SIG-M5 (cell line): ENCODE data around the gene KCNMA1.
"Not testable (repeated sequence)": the region's sequence is repeated elsewhere in the genome, so short reads cannot be mapped to it uniquely, and the experiment has no call there.

Source experiments
- DNase-seq: peaks from one replicate; lab custom pipeline; 2025; lab: John Stamatoyannopoulos, UW

Gene KCNMA1

DNA sequence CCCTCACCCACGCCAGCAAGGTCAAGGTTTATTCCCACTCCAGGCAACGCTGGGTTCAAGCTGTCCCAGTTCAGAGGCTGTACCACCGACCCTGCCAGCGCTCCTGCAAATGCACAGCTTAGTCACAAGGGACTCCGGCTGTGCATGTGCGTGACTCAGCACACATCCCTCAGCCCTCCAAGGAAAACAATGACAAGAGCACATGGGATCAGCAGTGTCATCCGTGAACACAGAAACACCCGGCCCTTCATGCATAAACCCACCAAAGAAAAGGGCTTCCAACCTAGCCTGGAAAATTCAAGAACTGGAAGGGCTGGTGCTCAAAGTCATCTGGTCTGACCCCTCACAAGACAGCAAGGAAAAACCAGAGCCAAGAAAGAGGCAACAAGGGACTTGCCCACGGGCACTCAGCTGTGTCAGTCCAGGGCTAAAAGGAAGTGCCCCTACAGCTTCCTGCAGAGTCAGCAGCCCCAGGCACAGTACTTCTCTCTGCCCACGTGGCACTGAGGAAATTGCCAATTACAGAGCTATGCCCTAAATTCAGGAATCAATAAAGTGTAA is 106.1 kb downstream of the KCNMA1 start:
- DNase-seq: no peak

DNA sequence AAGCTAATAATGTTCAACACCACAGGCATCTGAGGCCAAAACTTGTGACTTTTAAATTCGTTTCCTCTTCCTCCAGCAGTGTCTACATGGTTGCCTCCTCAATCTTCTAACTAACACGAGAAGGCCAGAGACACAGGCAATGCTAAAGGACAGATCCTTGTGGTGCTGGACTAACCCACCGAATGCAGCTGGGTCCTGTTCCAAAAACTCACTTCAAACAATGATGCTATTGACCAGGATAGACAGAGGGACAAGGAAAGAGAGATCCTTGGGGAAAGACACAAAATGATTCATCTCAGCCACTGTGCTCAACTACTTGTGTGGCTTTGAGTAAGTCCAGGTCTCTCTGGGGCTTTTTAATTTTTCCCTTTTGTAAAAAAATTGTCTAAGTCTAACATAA is 107.6 kb downstream of the KCNMA1 start:
- DNase-seq: no peak

DNA sequence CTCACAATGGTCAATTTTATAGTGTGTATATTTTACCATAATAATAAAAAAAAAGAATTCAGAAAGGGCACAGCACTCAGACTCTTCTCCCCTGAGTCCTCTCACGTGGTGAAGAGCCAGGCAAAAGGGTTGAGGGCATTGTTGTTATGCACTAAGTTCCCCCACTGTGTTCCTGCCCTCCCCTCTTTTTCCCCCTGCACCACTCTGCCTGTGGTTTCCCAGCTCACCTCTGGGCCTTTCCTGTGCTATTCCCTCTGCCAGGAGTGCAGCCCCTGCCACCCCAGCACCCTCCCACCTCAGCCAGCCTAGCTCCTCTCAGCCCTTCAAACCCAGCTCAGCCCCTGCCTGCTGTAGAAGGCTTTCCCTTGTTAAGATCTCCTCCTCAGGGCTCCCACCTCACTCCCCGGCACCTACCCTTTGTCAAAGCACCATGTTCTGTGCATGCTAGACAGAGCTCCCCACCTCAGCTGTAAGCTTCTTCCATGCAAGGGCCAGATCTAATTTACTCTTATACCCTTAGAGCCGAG is 108.5 kb downstream of the KCNMA1 start:
- no peak for DNase-seq

DNA sequence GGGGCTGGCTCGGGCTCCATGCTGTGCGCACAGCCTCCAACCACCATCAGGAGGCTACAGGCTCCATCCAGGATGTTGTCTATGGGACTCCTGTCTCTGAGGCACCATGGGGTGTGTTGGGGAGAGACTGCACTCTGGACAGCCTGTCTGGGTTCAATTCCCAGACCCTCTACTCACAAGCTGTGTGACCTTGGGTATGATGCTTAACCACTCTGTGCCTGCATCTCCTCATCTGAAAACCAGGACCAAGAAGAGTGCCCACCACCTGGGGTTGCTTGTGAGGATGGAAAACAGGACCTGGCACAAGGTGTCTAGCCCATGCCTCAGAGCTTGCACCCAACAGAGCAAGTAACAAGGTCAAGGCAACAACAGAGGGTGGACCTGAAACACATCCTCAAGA is 109.8 kb downstream of the KCNMA1 start:
- no peak for DNase-seq

DNA sequence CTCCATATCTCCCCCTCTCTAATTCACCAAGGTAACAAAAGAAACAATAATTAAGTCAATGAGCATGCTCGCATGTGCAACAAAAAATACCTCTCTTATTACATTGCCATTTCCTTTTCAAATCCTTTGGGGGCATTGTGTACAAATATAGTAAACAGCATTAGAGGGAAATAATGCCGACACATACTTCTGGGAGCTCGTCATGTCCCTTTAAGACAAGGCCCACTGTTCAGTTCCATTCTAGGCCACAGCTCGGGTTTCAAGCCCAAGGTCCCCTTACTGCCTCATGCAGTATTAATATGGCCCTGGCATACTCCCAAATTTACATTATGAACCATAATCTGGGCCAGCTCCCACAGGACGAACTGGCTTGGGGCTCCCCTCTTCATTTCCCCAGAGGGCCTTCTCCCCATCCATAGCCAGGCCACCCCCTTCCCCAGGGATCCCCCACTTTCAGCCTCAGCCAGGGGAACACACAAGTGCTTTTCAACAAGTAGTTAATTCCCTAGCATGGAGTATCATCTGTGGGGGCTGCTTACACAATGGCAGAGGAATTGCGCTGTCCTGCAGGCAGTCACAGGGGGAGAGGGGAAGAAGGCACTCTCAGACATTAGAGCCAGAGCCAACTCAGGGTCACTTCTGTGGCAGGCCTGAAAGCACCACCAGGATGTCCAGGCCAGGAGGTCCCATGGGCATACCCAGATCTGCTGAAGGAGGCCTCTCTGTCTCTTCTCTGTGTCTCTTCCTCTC is 110.6 kb downstream of the KCNMA1 start:
- DNase-seq: no peak

DNA sequence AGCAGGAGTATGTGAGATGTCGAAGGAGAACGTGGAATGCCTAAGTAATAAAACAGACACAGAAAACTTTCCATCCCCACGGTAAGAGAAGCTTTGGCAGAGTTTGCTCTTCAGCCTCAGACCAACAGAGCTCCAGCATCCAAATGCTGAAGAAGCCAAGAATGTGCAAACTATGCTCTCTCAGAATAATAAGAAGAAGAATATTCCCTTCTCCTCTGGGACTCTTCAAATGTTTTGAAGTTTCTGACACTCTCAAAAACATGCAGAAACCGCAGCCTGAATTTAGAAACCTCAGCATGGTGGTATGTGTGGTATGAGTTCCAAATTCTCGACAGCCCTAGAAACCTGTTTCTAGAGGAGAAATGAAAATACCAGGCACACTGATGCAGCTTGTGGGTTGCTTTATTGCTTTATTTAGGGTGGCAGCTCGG is 113.3 kb downstream of the KCNMA1 start:
- DNase-seq: no peak

DNA sequence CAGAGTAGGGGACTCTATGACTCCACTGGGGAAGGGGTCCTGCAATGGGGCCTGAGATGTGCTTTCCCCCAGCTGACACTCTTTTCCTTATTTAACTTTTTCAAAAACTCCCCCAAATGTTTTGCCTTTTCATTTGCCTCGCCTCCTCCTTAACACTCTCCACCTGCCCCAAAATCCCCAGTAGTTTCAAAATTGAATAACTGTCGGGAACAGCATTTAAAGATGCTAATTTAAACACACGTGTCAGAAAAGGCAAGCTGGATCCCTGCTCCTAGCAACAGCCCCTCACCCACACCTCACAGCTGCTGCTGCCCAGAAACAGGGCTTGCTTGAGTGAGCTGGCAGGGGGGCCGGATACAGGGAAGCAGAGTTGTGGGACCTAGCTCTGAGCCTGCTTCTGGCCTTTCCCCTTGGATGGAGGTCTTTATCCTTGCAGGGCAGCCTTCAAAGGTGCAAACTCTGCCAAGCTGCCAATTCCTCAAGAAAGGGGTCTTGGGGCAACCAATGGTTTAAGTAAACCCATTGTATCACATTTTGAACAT is 115.3 kb downstream of the KCNMA1 start:
- no peak for DNase-seq

DNA sequence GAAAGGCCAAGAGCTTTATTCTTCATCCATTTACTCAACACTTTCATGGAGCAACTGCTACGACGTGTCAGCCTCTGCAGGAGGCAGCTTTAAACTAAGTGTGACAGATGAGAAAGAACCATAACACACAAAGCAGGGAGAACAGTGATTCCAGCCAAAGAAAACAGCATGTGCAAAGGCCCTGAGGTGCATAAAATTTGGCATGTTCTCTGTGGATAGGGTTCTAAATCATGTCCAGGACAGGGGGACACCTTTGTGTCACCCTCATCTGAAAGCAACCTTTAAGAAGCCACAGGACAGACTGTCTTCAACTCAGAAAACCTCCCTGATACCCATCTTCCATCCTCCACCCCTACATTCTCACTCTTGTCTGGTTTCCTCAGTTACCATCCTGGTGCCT is 116.6 kb downstream of the KCNMA1 start:
- DNase-seq: no peak

DNA sequence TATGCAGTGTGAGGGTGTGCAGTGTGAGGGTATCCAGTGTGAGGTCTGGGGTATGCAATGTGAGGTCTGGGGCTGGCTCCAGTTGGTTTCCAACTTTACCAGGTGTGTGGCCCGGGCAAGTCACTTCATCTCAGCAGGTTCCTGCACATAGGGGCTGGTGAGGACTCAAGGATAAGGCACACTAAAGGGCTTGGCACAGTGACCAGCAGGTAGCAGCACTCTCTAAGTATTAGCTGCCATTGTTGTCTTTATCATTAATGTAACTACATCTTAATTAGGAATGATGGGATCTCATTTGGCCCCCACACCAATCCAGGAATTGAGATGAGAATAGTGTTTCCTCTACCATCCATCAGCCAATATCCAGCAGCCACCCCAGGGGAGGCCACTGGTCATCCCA is 117.3 kb downstream of the KCNMA1 start:
- DNase-seq: no peak

DNA sequence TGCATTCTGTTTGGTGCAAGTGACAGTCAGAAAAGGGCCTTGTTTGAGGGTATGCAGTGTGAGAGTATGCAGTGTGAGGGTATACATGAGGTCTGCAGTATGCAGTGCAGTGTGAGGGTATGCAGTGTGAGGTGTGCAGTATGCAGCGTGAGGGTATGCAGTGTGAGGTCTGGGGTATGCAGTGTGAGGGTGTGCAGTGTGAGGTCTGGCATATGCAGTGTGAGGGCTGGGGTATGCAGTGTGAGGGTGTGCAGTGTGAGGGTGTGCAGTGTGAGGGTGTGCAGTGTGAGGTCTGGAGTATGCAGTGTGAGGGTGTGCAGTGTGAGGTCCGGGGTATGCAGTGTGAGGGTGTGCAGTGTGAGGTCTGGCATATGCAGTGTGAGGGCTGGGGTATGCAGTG is 117.8 kb downstream of the KCNMA1 start:
- DNase-seq: not testable (repeated sequence)

DNA sequence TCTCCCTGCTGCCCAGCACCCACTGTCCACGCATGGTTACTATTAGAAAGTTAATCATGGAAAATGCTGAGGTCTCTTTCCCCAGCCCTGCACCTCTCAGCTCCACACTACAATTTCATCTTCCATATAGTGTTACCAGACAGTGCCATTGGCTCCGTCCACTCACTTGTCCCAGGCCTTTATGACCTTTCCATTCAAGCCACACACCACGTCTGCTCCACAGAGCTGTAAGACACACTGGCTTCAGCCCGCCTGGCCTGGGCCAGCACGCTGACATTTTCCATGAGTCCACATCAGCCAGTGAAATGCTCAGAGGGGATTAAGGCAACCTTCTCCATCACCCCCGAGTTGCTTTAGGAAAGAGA is 118.7 kb downstream of the KCNMA1 start:
- DNase-seq: no peak

DNA sequence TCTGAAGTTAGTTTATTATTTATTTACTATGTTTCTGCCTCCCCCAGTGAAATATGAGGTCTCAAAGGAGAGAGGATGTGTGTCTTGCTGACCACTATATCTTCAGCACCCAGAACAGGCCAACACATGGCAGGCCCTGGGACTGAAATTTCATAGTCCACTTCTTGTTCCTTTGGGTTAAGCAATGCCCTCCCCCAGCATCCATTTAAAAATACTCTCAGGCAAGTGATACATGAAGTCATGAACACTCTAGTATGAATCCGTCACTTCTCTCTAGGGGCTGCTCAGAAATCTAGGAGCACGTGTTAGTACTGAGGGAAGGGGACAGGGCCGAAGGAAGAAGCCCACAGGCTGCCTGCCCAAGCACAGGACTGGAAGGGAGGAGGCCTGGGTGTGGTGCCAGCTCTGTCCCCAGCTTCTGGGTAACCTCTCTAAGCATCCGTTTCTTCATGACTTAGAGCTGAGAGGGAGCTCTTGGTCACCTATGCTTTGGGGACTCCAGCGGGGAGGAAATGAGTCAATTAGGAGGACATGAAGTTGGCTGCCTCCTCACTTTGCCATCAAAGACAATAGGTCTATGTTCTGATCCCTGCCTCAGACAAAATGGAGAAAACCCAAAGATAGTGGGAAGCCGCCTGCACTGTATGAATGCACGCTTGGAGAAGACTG is 119.2 kb downstream of the KCNMA1 start:
- DNase-seq: no peak

DNA sequence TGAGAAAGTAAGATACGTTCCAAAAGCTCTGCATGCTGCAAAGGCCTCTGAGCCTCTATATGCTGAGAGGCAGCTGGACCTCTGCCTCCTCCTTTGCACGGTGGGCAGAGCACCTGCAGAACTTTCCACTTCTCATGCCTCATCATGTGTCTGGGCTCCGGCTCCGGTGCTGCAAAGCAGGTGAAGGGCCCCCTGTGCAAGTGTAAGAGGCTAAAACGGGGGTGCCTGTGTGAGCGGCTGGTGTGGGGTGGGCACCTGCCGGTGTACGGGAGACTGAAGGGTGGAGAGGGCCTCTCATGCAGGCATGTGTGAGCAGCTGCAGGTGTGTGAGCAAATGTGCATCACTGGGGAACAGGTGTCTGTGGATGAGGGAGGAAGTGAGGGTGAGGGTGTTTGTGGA is 121.0 kb downstream of the KCNMA1 start:
- no peak for DNase-seq

DNA sequence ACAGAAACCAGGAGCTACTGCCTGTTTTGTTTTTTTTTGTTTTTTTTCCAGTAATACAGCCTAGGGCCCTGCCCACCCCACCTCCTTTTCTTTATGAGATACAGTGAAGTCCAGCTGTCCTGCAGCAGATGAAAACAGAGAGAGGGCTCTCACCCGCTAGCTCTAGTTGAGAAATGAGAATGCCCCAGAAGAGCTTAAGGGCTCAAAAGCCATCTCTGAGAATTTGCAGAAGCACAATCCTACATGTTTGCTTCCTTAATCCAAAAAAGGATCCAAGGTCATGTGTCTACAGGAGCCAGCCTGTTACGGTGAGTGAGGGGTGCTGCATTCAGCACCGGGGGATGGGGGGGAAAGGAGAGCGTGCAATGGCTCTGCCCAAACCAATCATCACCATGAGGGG is 122.7 kb downstream of the KCNMA1 start:
- no peak for DNase-seq

DNA sequence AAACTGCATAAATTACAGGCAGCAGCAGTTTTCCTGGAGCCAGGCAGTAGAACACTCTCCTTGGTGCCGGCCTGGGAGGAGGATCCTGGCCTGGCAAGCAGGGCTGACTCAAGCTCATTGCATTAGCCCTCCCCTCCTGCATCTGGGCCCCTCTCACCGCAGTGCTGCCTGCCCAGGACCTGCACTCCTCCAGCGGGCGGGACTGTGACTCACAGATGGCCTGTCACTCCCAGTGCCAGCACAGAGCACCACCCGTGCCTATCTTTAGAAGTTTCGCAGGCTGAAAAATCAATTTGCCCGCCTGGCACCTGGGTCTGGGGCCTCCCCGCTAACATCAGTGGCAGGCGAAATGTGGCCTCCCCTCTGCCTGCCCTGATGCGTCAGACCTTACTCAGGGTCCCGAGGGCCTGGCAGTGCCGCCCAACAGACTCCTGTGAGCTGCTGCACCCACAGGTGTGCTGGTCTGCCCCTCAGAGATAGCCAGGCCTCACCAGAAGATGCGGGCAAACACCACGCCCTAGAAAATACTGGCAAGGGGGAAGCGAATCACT is 123.8 kb downstream of the KCNMA1 start:
- no peak for DNase-seq

DNA sequence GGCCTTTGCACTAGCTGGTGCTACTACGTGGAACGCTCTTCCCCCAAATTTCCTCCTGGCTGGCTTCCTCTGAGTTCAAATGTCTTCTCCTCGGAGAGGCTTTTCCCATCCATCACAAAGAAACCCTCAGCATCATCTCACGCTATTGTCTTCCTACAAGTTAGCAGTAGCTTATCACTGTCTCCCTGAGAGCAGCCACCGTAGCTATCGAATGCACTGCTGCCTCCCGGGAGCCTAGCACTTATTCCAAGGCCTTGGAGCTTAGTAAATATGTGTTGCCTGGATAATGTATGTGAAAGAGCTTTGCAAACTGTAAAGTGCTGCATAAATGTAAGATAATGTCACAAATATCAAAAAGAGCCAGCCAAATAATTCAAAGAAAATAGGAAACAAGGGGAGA is 124.4 kb downstream of the KCNMA1 start:
- DNase-seq: no peak

DNA sequence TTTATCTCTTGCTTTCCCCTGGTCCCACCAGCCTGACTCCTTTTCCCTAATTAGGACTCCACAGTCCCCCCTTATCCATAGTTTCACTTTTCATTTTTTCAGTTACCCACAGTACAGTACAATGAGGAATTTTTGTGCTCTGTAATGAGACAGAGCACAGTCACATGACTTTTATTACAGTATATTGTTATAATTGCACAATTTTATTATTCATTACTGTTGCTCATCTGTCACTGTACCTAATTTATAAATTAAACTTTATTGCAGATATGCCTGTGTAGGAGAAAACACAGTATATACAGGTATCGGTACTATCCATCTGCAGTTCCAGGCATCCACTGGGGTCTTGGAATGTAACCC is 125.4 kb downstream of the KCNMA1 start:
- DNase-seq: no peak

DNA sequence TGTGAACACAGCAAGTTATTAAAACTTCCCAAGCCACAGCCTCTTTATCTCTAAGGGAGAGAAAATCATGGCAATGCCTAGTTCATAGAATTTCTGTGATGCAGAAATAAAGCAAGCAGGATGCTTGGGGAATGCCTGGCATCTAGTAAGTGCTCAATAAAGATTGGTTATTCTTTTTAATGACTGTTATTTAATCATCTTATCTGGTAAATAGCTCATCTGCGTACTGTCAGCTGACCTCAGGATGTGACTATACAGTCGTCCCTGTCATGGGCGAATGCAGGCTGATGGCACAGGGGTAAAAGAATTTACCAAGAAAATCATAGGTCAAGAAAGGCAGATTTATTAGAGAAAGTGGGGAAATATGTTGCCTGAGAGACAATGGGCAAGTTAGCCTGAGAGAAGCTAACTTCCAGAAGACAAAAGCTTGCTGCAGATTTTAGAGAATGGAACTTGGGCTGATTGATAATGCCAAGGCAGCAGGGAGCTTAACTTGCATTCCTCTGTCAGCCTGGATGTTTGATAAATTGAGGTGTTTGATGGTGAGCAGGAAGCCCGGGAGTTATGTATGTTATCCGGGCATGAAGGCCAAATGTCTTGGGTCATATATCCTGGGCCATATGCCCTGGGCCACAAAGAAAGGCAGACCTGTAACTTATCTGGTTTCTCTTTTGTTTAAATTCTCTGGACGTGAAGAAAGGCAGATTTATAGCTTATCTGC is 126.0 kb downstream of the KCNMA1 start:
- no peak for DNase-seq

DNA sequence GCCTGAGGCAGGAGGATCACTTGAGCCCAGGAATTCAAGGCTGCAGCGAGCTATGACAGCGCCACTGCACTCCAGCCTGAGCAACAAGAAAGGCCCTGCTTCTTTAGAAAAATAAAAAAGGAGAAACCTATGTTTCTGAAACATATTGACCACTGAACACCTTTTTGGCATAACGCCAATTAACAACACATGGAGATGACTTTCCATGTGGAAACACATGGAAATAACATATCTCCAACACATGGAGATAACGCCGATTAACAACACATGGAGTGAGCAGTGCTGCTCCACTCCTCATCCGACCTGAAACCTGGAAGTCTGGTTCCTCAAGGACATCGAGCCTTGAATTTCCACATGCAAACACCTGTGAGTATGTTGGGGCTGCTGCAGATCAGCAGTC is 126.9 kb downstream of the KCNMA1 start:
- no peak for DNase-seq

DNA sequence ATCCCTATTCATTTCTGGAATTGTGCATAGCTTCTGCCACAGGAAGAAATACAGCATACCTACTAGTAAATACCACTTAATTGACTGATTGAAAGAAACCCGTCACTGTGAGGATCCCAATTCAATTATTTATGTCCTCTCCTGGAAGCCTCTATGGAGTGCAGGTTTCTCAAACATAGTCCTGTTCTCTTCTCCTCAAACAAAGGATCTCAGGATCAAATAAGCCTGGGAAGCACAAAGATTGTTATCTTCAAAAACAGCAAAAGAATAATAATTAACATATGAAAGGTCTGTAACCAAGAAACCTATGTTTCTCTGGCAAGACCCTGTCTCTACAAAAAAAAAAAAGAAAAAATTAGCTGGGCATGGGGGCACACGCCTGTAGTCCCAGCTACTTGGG is 127.3 kb downstream of the KCNMA1 start:
- DNase-seq: no peak

DNA sequence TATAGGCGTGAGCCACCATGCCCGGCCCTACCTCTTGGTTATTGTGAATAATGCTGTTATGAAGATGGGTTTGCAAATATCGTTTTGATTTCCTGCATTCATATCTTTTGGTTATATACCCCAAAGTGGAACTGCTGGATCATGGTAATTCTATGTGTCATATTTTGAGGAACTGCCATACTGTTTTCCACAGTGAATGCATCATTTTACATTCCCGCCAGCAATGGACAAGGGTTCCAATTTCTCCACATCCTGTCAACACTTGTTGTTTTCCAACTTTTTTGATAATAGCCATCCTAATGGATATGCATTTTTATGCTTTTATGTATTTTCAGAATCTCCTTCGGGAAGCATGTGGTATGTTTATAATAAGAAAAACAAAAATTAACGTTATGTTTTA is 128.2 kb downstream of the KCNMA1 start:
- DNase-seq: no peak

DNA sequence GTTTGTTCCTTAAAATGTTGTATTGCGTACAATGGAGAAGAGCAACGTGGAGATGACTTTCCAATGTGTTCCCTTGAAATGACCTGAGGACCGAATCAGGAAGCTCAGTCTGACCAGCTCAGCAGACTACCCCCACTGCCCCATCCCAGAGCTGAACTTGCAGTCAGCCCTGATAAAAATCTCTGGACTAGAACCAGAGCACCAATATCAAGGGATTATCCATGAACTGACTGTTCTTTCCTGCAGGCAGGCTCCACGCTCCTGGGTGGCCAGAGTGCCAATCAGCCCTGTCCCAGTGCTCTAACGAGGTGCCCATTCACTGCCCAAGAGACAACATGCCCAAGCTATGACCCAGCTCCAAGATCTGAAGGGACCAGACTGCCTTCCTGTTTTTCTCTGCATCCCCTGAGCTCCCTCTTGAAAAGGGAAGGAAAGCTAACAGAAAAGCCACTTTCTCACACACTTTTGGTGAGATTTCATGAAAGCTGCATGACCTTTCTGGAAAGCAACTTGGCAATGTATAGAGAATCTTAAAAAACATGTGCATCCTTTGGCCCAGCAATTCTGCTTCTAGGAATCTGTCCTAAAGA is 130.2 kb downstream of the KCNMA1 start:
- DNase-seq: no peak
